Glutamatergic neuron (in vitro differentiated cells): Measurements from ENCODE around the gene AP2B1. TPM values are rescaled to one million over a fixed set of nuclear protein-coding genes. Genes with fewer than 3 reads are reported as not detected.

ENCODE experiments used
- DNase-seq: peaks from one replicate; pipeline ENCODE4 v3.0.0; 2022
- H3K27ac Mint-ChIP-seq: one replicate; pipeline ENCODE4 v1.8.0; 2020; ENCODE audit warnings: mild to moderate bottlenecking, mixed read lengths, inconsistent platforms; ENCODE audit not compliant: unreplicated experiment
- H3K27me3 Mint-ChIP-seq: one replicate; pipeline ENCODE4 v1.8.0; 2020; ENCODE audit warnings: mild to moderate bottlenecking, moderate library complexity, mixed read lengths, inconsistent platforms; ENCODE audit not compliant: unreplicated experiment
- H3K36me3 Mint-ChIP-seq: one replicate; pipeline ENCODE4 v1.8.0; 2020; ENCODE audit warnings: mild to moderate bottlenecking, mixed read lengths, inconsistent platforms; ENCODE audit not compliant: unreplicated experiment
- H3K4me1 Mint-ChIP-seq: one replicate; pipeline ENCODE4 v1.8.0; 2020; ENCODE audit warnings: mild to moderate bottlenecking, low read depth, mixed read lengths, inconsistent platforms; ENCODE audit not compliant: unreplicated experiment
- H3K4me3 Mint-ChIP-seq: one replicate; pipeline ENCODE4 v1.8.0; 2020; ENCODE audit warnings: mild to moderate bottlenecking, mixed read lengths, inconsistent platforms; ENCODE audit not compliant: unreplicated experiment
- H3K9me3 Mint-ChIP-seq: one replicate; pipeline ENCODE4 v1.8.0; 2020; ENCODE audit warnings: mild to moderate bottlenecking, moderate library complexity, mixed read lengths, inconsistent platforms; ENCODE audit not compliant: unreplicated experiment
- total RNA-seq: library from RNA; stranded (reverse); fragmentation: NEBNext Ultra II Directional; extraction: Animal tissue kit (Norgen Biotek cat#: 25700); gene quantifications from one replicate; pipeline ENCODE4 v1.2.1, GENCODE V29; 2021; ENCODE audit not compliant: unreplicated experiment
- TF ChIP-seq, protein P1 (sequence below): fragments of 200-600 bp; sonication (generic); IDR thresholded peaks from one replicate; pipeline ENCODE4 v1.5.0; 2021; ENCODE audit not compliant: partially characterized antibody, unreplicated experiment

The AP2B1 gene
- total RNA-seq, 1 donor from 2014 or later = 316 TPM

GRCh38 chr17:35775583-35775982 lies 188.5 kb downstream of the AP2B1 start:
- Mint-ChIP-seq H3K27me3 (no peaks in the 10 kb centered on the region), H3K27ac (no peak overlapping the region), H3K9me3 (peaks cover 1% of the 10 kb centered on the region), H3K36me3 (no peaks in the 10 kb centered on the region), H3K4me1 (peaks cover 14% of the 10 kb centered on the region), H3K4me3 (no peak overlapping the region)
- DNase-seq = no peak
- TF ChIP-seq, protein P1, sequence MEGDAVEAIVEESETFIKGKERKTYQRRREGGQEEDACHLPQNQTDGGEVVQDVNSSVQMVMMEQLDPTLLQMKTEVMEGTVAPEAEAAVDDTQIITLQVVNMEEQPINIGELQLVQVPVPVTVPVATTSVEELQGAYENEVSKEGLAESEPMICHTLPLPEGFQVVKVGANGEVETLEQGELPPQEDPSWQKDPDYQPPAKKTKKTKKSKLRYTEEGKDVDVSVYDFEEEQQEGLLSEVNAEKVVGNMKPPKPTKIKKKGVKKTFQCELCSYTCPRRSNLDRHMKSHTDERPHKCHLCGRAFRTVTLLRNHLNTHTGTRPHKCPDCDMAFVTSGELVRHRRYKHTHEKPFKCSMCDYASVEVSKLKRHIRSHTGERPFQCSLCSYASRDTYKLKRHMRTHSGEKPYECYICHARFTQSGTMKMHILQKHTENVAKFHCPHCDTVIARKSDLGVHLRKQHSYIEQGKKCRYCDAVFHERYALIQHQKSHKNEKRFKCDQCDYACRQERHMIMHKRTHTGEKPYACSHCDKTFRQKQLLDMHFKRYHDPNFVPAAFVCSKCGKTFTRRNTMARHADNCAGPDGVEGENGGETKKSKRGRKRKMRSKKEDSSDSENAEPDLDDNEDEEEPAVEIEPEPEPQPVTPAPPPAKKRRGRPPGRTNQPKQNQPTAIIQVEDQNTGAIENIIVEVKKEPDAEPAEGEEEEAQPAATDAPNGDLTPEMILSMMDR = no peak

Other genes with a start within 250 kb of the AP2B1 start
- gene SLFN11, start 213.7 kb upstream of the AP2B1 start, total RNA-seq = not detected
- not detected for gene SLFN12, start 154.8 kb upstream of the AP2B1 start, total RNA-seq
- gene SLFN13, start 138.6 kb upstream of the AP2B1 start, total RNA-seq = 0.96 TPM
- not detected for gene SLFN12L, start 49.6 kb upstream of the AP2B1 start, total RNA-seq
- not detected for gene SLFN14, start 26.5 kb upstream of the AP2B1 start, total RNA-seq
- gene PEX12, start 8.8 kb upstream of the AP2B1 start, total RNA-seq = 3.1 TPM
- gene RASL10B, start 144.3 kb downstream of the AP2B1 start, total RNA-seq = 3.3 TPM
- 0.27 TPM for gene GAS2L2, start 165.9 kb downstream of the AP2B1 start, total RNA-seq
- not detected for gene C17orf50, start 173.6 kb downstream of the AP2B1 start, total RNA-seq
- 0.49 TPM for gene MMP28, start 208.3 kb downstream of the AP2B1 start, total RNA-seq
- gene TAF15, start 222.2 kb downstream of the AP2B1 start, total RNA-seq = 180 TPM